K562 (cell line): ENCODE results near the gene EVI2B. TPM values are rescaled to one million over a fixed set of nuclear protein-coding genes. Genes with fewer than 3 reads are reported as not detected.

Experiments
- ARID1B ChIP-seq: fragments of 450-650 bp; IDR thresholded peaks from 2 replicates; pipeline ENCODE4 v1.6.1; 2016; ENCODE audit warnings: antibody characterized with exemption, mild to moderate bottlenecking, inconsistent platforms
- BACH1 ChIP-seq: fragments of 200-800 bp; sonication (Bioruptor generic); IDR thresholded peaks from 2 replicates; pipeline ENCODE4 v1.6.1; 2016; ENCODE audit warnings: missing genetic modification characterization, missing compliant biosample characterization
- COPS2 ChIP-seq: fragments of 450-650 bp; conservative IDR thresholded peaks from 2 replicates; pipeline ENCODE4 v1.6.1; 2016; ENCODE audit warnings: mild to moderate bottlenecking, moderate library complexity
- GTF2F1 ChIP-seq: IDR thresholded peaks from 2 replicates; pipeline ENCODE4 v1.6.1; 2011; ENCODE audit warnings: low read depth, low read length, improper control_type of control experiment
- HDAC3 ChIP-seq: fragments of 450-650 bp; IDR thresholded peaks from 2 replicates; pipeline ENCODE4 v1.6.1; 2018; ENCODE audit warnings: borderline replicate concordance, mild to moderate bottlenecking, moderate library complexity; ENCODE audit not compliant: partially characterized antibody
- KHSRP ChIP-seq: fragments of 450-650 bp; IDR thresholded peaks from 2 replicates; pipeline ENCODE4 v1.6.1; 2017
- MECOM ChIP-seq: fragments of 250-450 bp; sonication (Bioruptor Pico); IDR thresholded peaks from 2 replicates; pipeline ENCODE4 v1.8.0; 2022; ENCODE audit warnings: inconsistent platforms
- NCOR1 ChIP-seq: fragments of 450-650 bp; IDR thresholded peaks from 2 replicates; pipeline ENCODE4 v1.6.1; 2016; ENCODE audit warnings: mild to moderate bottlenecking, moderate library complexity
- STAT5A ChIP-seq: IDR thresholded peaks from 2 replicates; pipeline ENCODE4 v1.6.1; 2012; ENCODE audit warnings: low read length, inconsistent platforms, borderline replicate concordance
- TRIM24 ChIP-seq, 2 experiments: fragments of 450-650 bp; IDR thresholded peaks; 2 replicates each; pipeline ENCODE4 v1.6.1; 2016
- ZNF41 ChIP-seq: fragments of 250-450 bp; sonication (Bioruptor Pico); conservative IDR thresholded peaks from 2 replicates; pipeline ENCODE4 v1.4.0; 2020; ENCODE audit warnings: mild to moderate bottlenecking
- polyA plus RNA-seq, 8 experiments: library from polyadenylated mRNA; depleted of rRNA in 4 of 8; stranded (reverse) in 5 of 8; unstranded in 3 of 8; fragments of >200 nt; fragmentation: Nextera tagmentation in 2 of 8; fragmentation: Illumina TruSeq in 1 of 8; extraction: Ambion mirVana in 2 of 8; extraction: Trizol in 1 of 8; gene quantifications; 2 replicates each; pipeline versions ENCODE4 v1.2.1 to v1.2.3, GENCODE V29; 2011 to 2014; ENCODE audit warnings: inconsistent platforms in 1 of 8, missing spikeins in 1 of 8
- total RNA-seq, 7 experiments: library from RNA; depleted of rRNA in 6 of 7; stranded (reverse); fragments of >200 nt in 6 of 7; fragmentation: Illumina TruSeq in 2 of 7; extraction: Trizol in 2 of 7; gene quantifications; 2 replicates each; pipeline versions ENCODE4 v1.2.1 to v1.2.3, GENCODE V29; 2011 to 2021; ENCODE audit warnings: low replicate concordance in 1 of 7
- TF ChIP-seq, protein P1 (sequence below): fragments of 450-650 bp; IDR thresholded peaks from 2 replicates; pipeline ENCODE4 v1.6.1; 2016; ENCODE audit warnings: borderline replicate concordance
- TF ChIP-seq, protein P2 (sequence below): IDR thresholded peaks from 2 replicates; pipeline ENCODE4 v1.6.1; 2011; ENCODE audit warnings: borderline replicate concordance, low read depth, mild to moderate bottlenecking, moderate library complexity, low read length; ENCODE audit not compliant: insufficient read depth, poor library complexity, severe bottlenecking
- TF ChIP-seq, protein P3 (sequence below), 2 experiments: fragments of 450-650 bp in 1 of 2; sonication (generic) in 1 of 2; formaldehyde crosslinking in 1 of 2; IDR thresholded peaks in 1 of 2; conservative IDR thresholded peaks in 1 of 2; 2 replicates each; pipeline versions ENCODE4 v1.6.1 to v1.8.1; 2016 to 2023; ENCODE audit warnings: mild to moderate bottlenecking in 2 of 2, moderate library complexity in 2 of 2, inconsistent platforms in 1 of 2, missing genetic modification reagents in 1 of 2
- TF ChIP-seq, protein P4 (sequence below): fragments of 250-450 bp; sonication (Bioruptor Pico); IDR thresholded peaks from 2 replicates; pipeline ENCODE4 v1.5.0; 2022; ENCODE audit warnings: mild to moderate bottlenecking

The EVI2B gene
- total and polyA plus RNA-seq, 9 of the 15 experiments (the other 6 are each of a cell fraction or from before 2014, with no cell fraction given) = 0.54 to 8.0 (median 2.5) TPM

DNA sequence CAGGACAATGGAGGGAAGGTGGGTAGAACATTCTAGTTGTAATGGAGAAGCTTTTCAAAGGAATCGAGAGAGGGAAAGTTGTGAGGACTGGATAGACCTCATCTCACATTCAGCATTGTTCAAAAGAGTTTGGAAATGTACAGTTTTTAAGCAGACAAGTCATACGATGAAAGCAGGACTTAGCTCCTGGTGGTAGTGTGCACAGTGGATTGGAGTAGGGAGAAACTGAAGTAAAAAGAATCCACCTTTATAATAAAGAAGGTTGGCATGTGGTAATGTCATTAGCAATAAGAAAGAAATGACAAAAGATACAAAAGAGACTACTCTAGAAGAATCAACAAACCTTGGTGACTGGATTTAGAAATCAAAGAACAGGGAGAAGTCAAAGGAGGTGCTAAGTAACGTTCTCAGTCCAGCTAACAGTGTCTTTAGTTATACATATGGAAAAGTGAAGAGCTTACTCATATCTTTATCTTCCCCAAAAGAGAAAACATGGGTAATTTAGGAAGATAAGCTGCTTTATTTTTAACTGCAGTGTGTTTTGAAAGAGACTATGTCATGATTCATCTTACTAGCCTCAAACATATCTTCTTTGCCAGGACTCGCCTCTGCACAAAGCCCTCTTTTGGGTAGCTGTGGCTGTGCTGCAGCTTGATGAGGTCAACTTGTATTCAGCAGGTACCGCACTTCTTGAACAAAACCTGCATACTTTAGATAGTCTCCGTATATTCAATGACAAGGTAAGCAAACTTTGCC, 26.2 kb upstream of the EVI2B start (continued):
- TF ChIP-seq, protein P1, sequence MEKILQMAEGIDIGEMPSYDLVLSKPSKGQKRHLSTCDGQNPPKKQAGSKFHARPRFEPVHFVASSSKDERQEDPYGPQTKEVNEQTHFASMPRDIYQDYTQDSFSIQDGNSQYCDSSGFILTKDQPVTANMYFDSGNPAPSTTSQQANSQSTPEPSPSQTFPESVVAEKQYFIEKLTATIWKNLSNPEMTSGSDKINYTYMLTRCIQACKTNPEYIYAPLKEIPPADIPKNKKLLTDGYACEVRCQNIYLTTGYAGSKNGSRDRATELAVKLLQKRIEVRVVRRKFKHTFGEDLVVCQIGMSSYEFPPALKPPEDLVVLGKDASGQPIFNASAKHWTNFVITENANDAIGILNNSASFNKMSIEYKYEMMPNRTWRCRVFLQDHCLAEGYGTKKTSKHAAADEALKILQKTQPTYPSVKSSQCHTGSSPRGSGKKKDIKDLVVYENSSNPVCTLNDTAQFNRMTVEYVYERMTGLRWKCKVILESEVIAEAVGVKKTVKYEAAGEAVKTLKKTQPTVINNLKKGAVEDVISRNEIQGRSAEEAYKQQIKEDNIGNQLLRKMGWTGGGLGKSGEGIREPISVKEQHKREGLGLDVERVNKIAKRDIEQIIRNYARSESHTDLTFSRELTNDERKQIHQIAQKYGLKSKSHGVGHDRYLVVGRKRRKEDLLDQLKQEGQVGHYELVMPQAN = no peak
- peak; percentile 94 for TF ChIP-seq ARID1B
- no peak for TF ChIP-seq KHSRP
- TF ChIP-seq, protein P2, sequence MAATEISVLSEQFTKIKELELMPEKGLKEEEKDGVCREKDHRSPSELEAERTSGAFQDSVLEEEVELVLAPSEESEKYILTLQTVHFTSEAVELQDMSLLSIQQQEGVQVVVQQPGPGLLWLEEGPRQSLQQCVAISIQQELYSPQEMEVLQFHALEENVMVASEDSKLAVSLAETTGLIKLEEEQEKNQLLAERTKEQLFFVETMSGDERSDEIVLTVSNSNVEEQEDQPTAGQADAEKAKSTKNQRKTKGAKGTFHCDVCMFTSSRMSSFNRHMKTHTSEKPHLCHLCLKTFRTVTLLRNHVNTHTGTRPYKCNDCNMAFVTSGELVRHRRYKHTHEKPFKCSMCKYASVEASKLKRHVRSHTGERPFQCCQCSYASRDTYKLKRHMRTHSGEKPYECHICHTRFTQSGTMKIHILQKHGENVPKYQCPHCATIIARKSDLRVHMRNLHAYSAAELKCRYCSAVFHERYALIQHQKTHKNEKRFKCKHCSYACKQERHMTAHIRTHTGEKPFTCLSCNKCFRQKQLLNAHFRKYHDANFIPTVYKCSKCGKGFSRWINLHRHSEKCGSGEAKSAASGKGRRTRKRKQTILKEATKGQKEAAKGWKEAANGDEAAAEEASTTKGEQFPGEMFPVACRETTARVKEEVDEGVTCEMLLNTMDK = no peak
- TF ChIP-seq COPS2 = no peak
- peak; percentile 53; the same call in 1 of the 2 replicates for TF ChIP-seq MECOM
- TF ChIP-seq, protein P3, sequence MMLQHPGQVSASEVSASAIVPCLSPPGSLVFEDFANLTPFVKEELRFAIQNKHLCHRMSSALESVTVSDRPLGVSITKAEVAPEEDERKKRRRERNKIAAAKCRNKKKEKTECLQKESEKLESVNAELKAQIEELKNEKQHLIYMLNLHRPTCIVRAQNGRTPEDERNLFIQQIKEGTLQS (IDR thresholded peaks at IDR 0.05) = peak; percentile 82
- TF ChIP-seq, protein P3 (CRISPR knock-in tag; conservative IDR thresholded peaks at IDR 0.05) = no peak
- peak; percentile 74 for TF ChIP-seq STAT5A
- TF ChIP-seq ZNF41 = no peak
- no peak for TF ChIP-seq GTF2F1
- TF ChIP-seq, protein P4, sequence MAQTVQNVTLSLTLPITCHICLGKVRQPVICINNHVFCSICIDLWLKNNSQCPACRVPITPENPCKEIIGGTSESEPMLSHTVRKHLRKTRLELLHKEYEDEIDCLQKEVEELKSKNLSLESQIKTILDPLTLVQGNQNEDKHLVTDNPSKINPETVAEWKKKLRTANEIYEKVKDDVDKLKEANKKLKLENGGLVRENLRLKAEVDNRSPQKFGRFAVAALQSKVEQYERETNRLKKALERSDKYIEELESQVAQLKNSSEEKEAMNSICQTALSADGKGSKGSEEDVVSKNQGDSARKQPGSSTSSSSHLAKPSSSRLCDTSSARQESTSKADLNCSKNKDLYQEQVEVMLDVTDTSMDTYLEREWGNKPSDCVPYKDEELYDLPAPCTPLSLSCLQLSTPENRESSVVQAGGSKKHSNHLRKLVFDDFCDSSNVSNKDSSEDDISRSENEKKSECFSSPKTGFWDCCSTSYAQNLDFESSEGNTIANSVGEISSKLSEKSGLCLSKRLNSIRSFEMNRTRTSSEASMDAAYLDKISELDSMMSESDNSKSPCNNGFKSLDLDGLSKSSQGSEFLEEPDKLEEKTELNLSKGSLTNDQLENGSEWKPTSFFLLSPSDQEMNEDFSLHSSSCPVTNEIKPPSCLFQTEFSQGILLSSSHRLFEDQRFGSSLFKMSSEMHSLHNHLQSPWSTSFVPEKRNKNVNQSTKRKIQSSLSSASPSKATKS (CRISPR knock-in tag) = no peak
- TF ChIP-seq BACH1 (tag) = peak; percentile 67; the same call in 1 of the 2 replicates
- TF ChIP-seq TRIM24 (IDR thresholded peaks at IDR 0.05) = peak; percentile 43 to 83; a peak in 3 of 4 replicates
- peak; percentile 50 for TF ChIP-seq HDAC3
- TF ChIP-seq NCOR1 = peak; percentile 87
